SK-N-SH (cell line): ENCODE data around the gene PIP5KL1. TPM values are rescaled to one million over a fixed set of nuclear protein-coding genes. Genes with fewer than 3 reads are reported as not detected.

Experiments used
- CTCF ChIA-PET: fragments of 300-600, 350-600 bp; formaldehyde crosslinking; extraction: SDS; loops from one replicate; lab custom pipeline; 2021; lab: Yijun Ruan, JAX
- POLR2A ChIA-PET: fragments of 350-600 bp; sonication (Branson Sonifier 250); formaldehyde crosslinking; extraction: SDS; loops from one replicate; lab custom pipeline; 2020; ENCODE audit warnings: antibody characterized with exemption, inconsistent platforms; lab: Yijun Ruan, JAX
- DNase-seq: peaks from one replicate; pipeline ENCODE4 v3.0.0; 2012
- H2AFZ ChIP-seq: fragments of 200-600 bp; sonication (generic); 2 replicates; pipeline ENCODE4 v1.8.1; 2016; ENCODE audit warnings: antibody characterized with exemption, mild to moderate bottlenecking, low read depth
- H3F3A ChIP-seq: fragments of 200-600 bp; sonication (generic); replicated peaks from 2 replicates; pipeline ENCODE3; 2016; ENCODE audit warnings: antibody characterized with exemption, mild to moderate bottlenecking; ENCODE audit not compliant: insufficient read depth
- H3K27ac ChIP-seq, 2 experiments: fragments of 200-500 bp in 1 of 2; fragments of 200-600 bp in 1 of 2; sonication (Bioruptor generic) in 1 of 2; sonication (generic), shearing (Covaris generic) in 1 of 2; 2 replicates each; pipeline versions ENCODE4 v1.5.1 to v1.6.1; 2014 to 2016; ENCODE audit warnings: low read depth in 2 of 2, inconsistent platforms in 1 of 2, low read length in 1 of 2, mild to moderate bottlenecking in 1 of 2, mixed read lengths in 1 of 2
- H3K27me3 ChIP-seq: fragments of 200-600 bp; sonication (generic), shearing (Covaris generic); 2 replicates; pipeline ENCODE4 v1.6.1; 2016; ENCODE audit warnings: mixed run types; ENCODE audit not compliant: insufficient read depth
- H3K36me3 ChIP-seq, 2 experiments: fragments of 200-500 bp in 1 of 2; fragments of 200-600 bp in 1 of 2; sonication (Bioruptor generic) in 1 of 2; sonication (generic) in 1 of 2; replicated peaks in 1 of 2; 2 replicates each; pipeline versions ENCODE3 to v1.5.1; 2014 to 2016; ENCODE audit warnings: low read length in 1 of 2, mild to moderate bottlenecking in 1 of 2; ENCODE audit not compliant: insufficient read depth in 2 of 2, control insufficient read depth in 1 of 2
- H3K4me1 ChIP-seq, 2 experiments: fragments of 200-500 bp in 1 of 2; fragments of 200-600 bp in 1 of 2; sonication (Bioruptor generic) in 1 of 2; sonication (generic), shearing (Covaris generic) in 1 of 2; 2 replicates each; pipeline versions ENCODE4 v1.5.1 to v1.6.1; 2014 to 2016; ENCODE audit warnings: low read depth in 1 of 2, low read length in 1 of 2, mixed run types in 1 of 2; ENCODE audit not compliant: insufficient read depth in 2 of 2, control insufficient read depth in 1 of 2
- H3K4me2 ChIP-seq: fragments of 200-600 bp; sonication (generic), shearing (Covaris generic); 2 replicates; pipeline ENCODE4 v1.6.1; 2017; ENCODE audit warnings: mixed run types
- H3K4me3 ChIP-seq, 2 experiments: fragments of 200-500 bp in 1 of 2; fragments of 200-600 bp in 1 of 2; sonication (Bioruptor generic) in 1 of 2; sonication (generic), shearing (Covaris generic) in 1 of 2; 2 replicates each; pipeline versions ENCODE4 v1.5.1 to v1.8.1; 2014 to 2016; ENCODE audit warnings: low read depth in 2 of 2, inconsistent platforms in 1 of 2, low read length in 1 of 2, mild to moderate bottlenecking in 1 of 2, mixed read lengths in 1 of 2, moderate library complexity in 1 of 2
- H3K79me2 ChIP-seq: fragments of 200-600 bp; sonication (generic); 2 replicates; pipeline ENCODE4 v1.8.1; 2017; ENCODE audit warnings: mild to moderate bottlenecking; ENCODE audit not compliant: insufficient read depth
- H3K9ac ChIP-seq: fragments of 200-600 bp; sonication (generic); 2 replicates; pipeline ENCODE4 v1.6.1; 2017; ENCODE audit warnings: mixed run types
- H3K9me2 ChIP-seq: fragments of 200-600 bp; sonication (generic); 2 replicates; pipeline ENCODE4 v1.6.1; 2017; ENCODE audit warnings: mixed run types
- H3K9me3 ChIP-seq: fragments of 200-600 bp; sonication (generic); 2 replicates; pipeline ENCODE4 v1.6.1; 2017; ENCODE audit warnings: mixed run types, mild to moderate bottlenecking, moderate library complexity
- H4K20me1 ChIP-seq: fragments of 200-600 bp; sonication (generic); 2 replicates; pipeline ENCODE4 v1.6.1; 2017; ENCODE audit warnings: mild to moderate bottlenecking, mixed run types; ENCODE audit not compliant: insufficient read depth
- CHD2 ChIP-seq: fragments of 150-350 bp; IDR thresholded peaks from 2 replicates; pipeline ENCODE4 v1.6.1; 2018; ENCODE audit warnings: low read length; ENCODE audit not compliant: partially characterized antibody
- EZH2phosphoT487 ChIP-seq: fragments of 200-600 bp; sonication (generic); IDR thresholded peaks from 2 replicates; pipeline ENCODE4 v1.6.1; 2017; ENCODE audit warnings: low read depth, mixed run types, mild to moderate bottlenecking, antibody characterized with exemption, moderate library complexity, borderline replicate concordance
- FOXJ3 ChIP-seq: sonication (generic); formaldehyde crosslinking; IDR thresholded peaks from 2 replicates; pipeline ENCODE4 v1.5.1; 2020; ENCODE audit warnings: mild to moderate bottlenecking, missing genetic modification reagents
- GABPA ChIP-seq: IDR thresholded peaks from 2 replicates; pipeline ENCODE4 v1.4.0; 2012; ENCODE audit warnings: low read depth, mild to moderate bottlenecking
- JUND ChIP-seq: IDR thresholded peaks from 2 replicates; pipeline ENCODE4 v1.4.0; 2012
- MAX ChIP-seq: IDR thresholded peaks from 2 replicates; pipeline ENCODE4 v1.4.0; 2012; ENCODE audit warnings: low read depth
- MXI1 ChIP-seq: IDR thresholded peaks from 2 replicates; pipeline ENCODE4 v1.6.1; 2012; ENCODE audit warnings: mild to moderate bottlenecking, low read depth, low read length, improper control_type of control experiment
- NFIC ChIP-seq: IDR thresholded peaks from 2 replicates; pipeline ENCODE4 v1.4.0; 2012; ENCODE audit warnings: borderline replicate concordance
- NRF1 ChIP-seq: IDR thresholded peaks from 2 replicates; pipeline ENCODE4 v1.6.1; 2012; ENCODE audit warnings: low read depth, mild to moderate bottlenecking, low read length
- POLR2AphosphoS5 ChIP-seq: IDR thresholded peaks from 2 replicates; pipeline ENCODE4 v1.6.1; 2012; ENCODE audit warnings: low read depth, low read length
- REST ChIP-seq: IDR thresholded peaks from 2 replicates; pipeline ENCODE4 v1.6.1; 2012; ENCODE audit warnings: mild to moderate bottlenecking, low read depth, low read length, moderate library complexity
- RXRA ChIP-seq: IDR thresholded peaks from 2 replicates; pipeline ENCODE4 v1.4.0; 2012; ENCODE audit warnings: low read depth, mild to moderate bottlenecking, borderline replicate concordance
- SMC3 ChIP-seq: IDR thresholded peaks from 2 replicates; pipeline ENCODE4 v1.6.1; 2012; ENCODE audit warnings: low read depth, low read length, improper control_type of control experiment
- TCF12 ChIP-seq: IDR thresholded peaks from 2 replicates; pipeline ENCODE4 v1.4.0; 2012
- USF2 ChIP-seq: fragments of 150-350 bp; IDR thresholded peaks from 2 replicates; pipeline ENCODE4 v1.6.1; 2017; ENCODE audit warnings: antibody characterized with exemption, low read length, low read depth, borderline replicate concordance
- YY1 ChIP-seq: IDR thresholded peaks from 2 replicates; pipeline ENCODE4 v1.4.0; 2012; ENCODE audit warnings: low read depth, mild to moderate bottlenecking
- WGBS: methylation state at CpG from one replicate; pipeline ENCODE4 v1.1.6; 2017; ENCODE audit warnings: low lambda C conversion rate; 5-methylcytosine and 5-hydroxymethylcytosine counted together
- polyA plus RNA-seq, 3 experiments: library from polyadenylated mRNA; depleted of rRNA; stranded (reverse); fragments of >200 nt; gene quantifications; 2 replicates each; pipeline ENCODE4 v1.2.3, GENCODE V29; 2012

The PIP5KL1 gene
- polyA plus RNA-seq, 1 of the 3 experiments (the other 2 are of a cell fraction), result 4.0 TPM

GRCh38 chr9:127904561-127905003, 26.0 kb downstream of the PIP5KL1 start:
- POLR2A ChIA-PET, result no interaction called here
- TF ChIP-seq TCF12, result no peak
- no peak for TF ChIP-seq NRF1
- no peak for TF ChIP-seq FOXJ3 (CRISPR knock-in tag)
- TF ChIP-seq USF2, result no peak
- TF ChIP-seq MAX, result no peak
- TF ChIP-seq POLR2AphosphoS5, result no peak
- no peak for TF ChIP-seq REST
- Histone ChIP-seq H3K27ac (no peak overlapping the region; a peak in 1 of 4 replicates), H3K79me2 (no peaks in the 10 kb centered on the region), H2AFZ (no peak overlapping the region), H3K4me3 (no peak overlapping the region), H3K27me3 (no peaks in the 10 kb centered on the region), H3K4me1 (peaks cover 4 to 20% of the 10 kb centered on the region in 2 experiments; a peak in 2 of 4 replicates), H3K9me3 (no peaks in the 10 kb centered on the region), H3K9me2 (no peaks in the 10 kb centered on the region), H4K20me1 (no peaks in the 10 kb centered on the region), H3K36me3 (no peaks in the 10 kb centered on the region), H3K4me2 (no peak overlapping the region), H3K9ac (no peak overlapping the region), H3F3A (peaks cover 3% of the 10 kb centered on the region)
- 82% methylated on average over 8 of the region's 12 CpGs for WGBS
- peak; percentile 39 for DNase-seq
- CTCF ChIA-PET, result interaction anchor here (1.2 to 1.8 kb wide), 3 partner anchors 31 to 170 kb away, joined by 4 to 5 read pairs (median 4); partner anchors contain the start of gene TOR2A

GRCh38 chr9:127903557-127904475, 26.8 kb downstream of the PIP5KL1 start:
- H3K4me1 ChIP-seq, result peaks cover 4 to 20% of the 10 kb centered on the region in 2 experiments; a peak in 2 of 4 replicates
- H3K27me3 ChIP-seq, result no peaks in the 10 kb centered on the region
- no peaks in the 10 kb centered on the region for H4K20me1 ChIP-seq
- H3K36me3 ChIP-seq, result no peaks in the 10 kb centered on the region
- POLR2A ChIA-PET, result no interaction called here
- H3K4me3 ChIP-seq, result no peak overlapping the region
- H2AFZ ChIP-seq, result no peak overlapping the region
- no peak overlapping the region for H3K9ac ChIP-seq
- H3K79me2 ChIP-seq, result peaks cover 4% of the 10 kb centered on the region; the same call in 1 of the 2 replicates
- no peaks in the 10 kb centered on the region for H3K9me3 ChIP-seq
- CTCF ChIA-PET, result interaction anchor here (1.0 to 1.8 kb wide), 5 partner anchors 13 to 169 kb away, joined by 4 to 5 read pairs (median 4); partner anchors contain the start of genes ST6GALNAC4 and TOR2A
- H3K4me2 ChIP-seq, result no peak overlapping the region
- no peak overlapping the region for H3K27ac ChIP-seq
- 86% methylated on average over 16 of the region's 17 CpGs for WGBS
- H3K9me2 ChIP-seq, result no peaks in the 10 kb centered on the region
- peaks cover 3% of the 10 kb centered on the region for H3F3A ChIP-seq
- no peak for DNase-seq
- TF ChIP-seq CHD2, result no peak
- TF ChIP-seq YY1, result no peak
- no peak for TF ChIP-seq JUND
- TF ChIP-seq NFIC, result no peak
- TF ChIP-seq TCF12, result no peak
- TF ChIP-seq MXI1, result no peak
- TF ChIP-seq REST, result no peak
- no peak for TF ChIP-seq EZH2phosphoT487
- no peak for TF ChIP-seq SMC3
- TF ChIP-seq GABPA, result no peak
- no peak for TF ChIP-seq FOXJ3 (CRISPR knock-in tag)
- no peak for TF ChIP-seq RXRA
